ENCODE measurements around the gene KRTAP10-2.
"Not testable (repeated sequence)": the region's sequence is repeated elsewhere in the genome, so short reads cannot be mapped to it uniquely, and the experiment has no call there.

KRTAP10-2 gene

GRCh38 chr21:44576025-44576420 is 24.7 kb upstream of the KRTAP10-2 start:
- no peak overlapping the region for H3K27ac ChIP-seq (ENCODE audit: poor library complexity, severe bottlenecking)
- peaks cover 4% of the 10 kb centered on the region for H3K9me3 ChIP-seq (ENCODE audit: severe bottlenecking)
- TF ChIP-seq CTCF (IDR thresholded peaks at IDR 0.05; ENCODE audit: poor library complexity, severe bottlenecking): no peak
- DNase-seq (ENCODE audit: low spot score) (no peak), ATAC-seq (ENCODE audit: low read depth) (no peak)
- H3K36me3 ChIP-seq (ENCODE audit: low read depth): no peaks in the 10 kb centered on the region
- H3K4me1 ChIP-seq (ENCODE audit: insufficient read depth, poor library complexity, severe bottlenecking): no peaks in the 10 kb centered on the region
- H3K27me3 ChIP-seq (ENCODE audit: insufficient read depth, poor library complexity, severe bottlenecking): no peaks in the 10 kb centered on the region
- H3K4me3 ChIP-seq (ENCODE audit: severe bottlenecking): no peak overlapping the region

GRCh38 chr21:44575307-44576024 is 24.2 kb upstream of the KRTAP10-2 start:
- no peak for TF ChIP-seq CTCF (IDR thresholded peaks at IDR 0.05; ENCODE audit: poor library complexity, severe bottlenecking)
- Histone ChIP-seq H3K4me1 (ENCODE audit: insufficient read depth, poor library complexity, severe bottlenecking) (no peaks in the 10 kb centered on the region), H3K36me3 (ENCODE audit: low read depth) (no peaks in the 10 kb centered on the region), H3K9me3 (ENCODE audit: severe bottlenecking) (peaks cover 2% of the 10 kb centered on the region), H3K27ac (ENCODE audit: poor library complexity, severe bottlenecking) (no peak overlapping the region), H3K27me3 (ENCODE audit: insufficient read depth, poor library complexity, severe bottlenecking) (no peaks in the 10 kb centered on the region), H3K4me3 (ENCODE audit: severe bottlenecking) (no peak overlapping the region)
- ATAC-seq (ENCODE audit: low read depth) (no peak), DNase-seq (ENCODE audit: low spot score) (no peak)

GRCh38 chr21:44574457-44575306 is 23.4 kb upstream of the KRTAP10-2 start:
- Histone ChIP-seq H3K4me3 (ENCODE audit: severe bottlenecking) (no peak overlapping the region), H3K4me1 (ENCODE audit: insufficient read depth, poor library complexity, severe bottlenecking) (no peaks in the 10 kb centered on the region), H3K36me3 (ENCODE audit: low read depth) (no peaks in the 10 kb centered on the region), H3K27ac (ENCODE audit: poor library complexity, severe bottlenecking) (no peak overlapping the region), H3K9me3 (ENCODE audit: severe bottlenecking) (peaks cover 2% of the 10 kb centered on the region), H3K27me3 (ENCODE audit: insufficient read depth, poor library complexity, severe bottlenecking) (no peaks in the 10 kb centered on the region)
- DNase-seq (ENCODE audit: low spot score): no peak
- TF ChIP-seq CTCF (IDR thresholded peaks at IDR 0.05; ENCODE audit: poor library complexity, severe bottlenecking): no peak
- ATAC-seq (ENCODE audit: low read depth): no peak

GRCh38 chr21:44573630-44574456 is 22.5 kb upstream of the KRTAP10-2 start, which contains the start of gene KRTAP10-4:
TSS of gene KRTAP10-4 (plus strand) at chr21:44573729. CDS start at chr21:44573759, 30 bp downstream.
- not testable (repeated sequence) for H3K4me3 ChIP-seq (ENCODE audit: severe bottlenecking); H3K27ac ChIP-seq (ENCODE audit: poor library complexity, severe bottlenecking); DNase-seq (ENCODE audit: low spot score); ATAC-seq (ENCODE audit: low read depth); H3K4me1 ChIP-seq (ENCODE audit: insufficient read depth, poor library complexity, severe bottlenecking); H3K36me3 ChIP-seq (ENCODE audit: low read depth); H3K27me3 ChIP-seq (ENCODE audit: insufficient read depth, poor library complexity, severe bottlenecking); H3K9me3 ChIP-seq (ENCODE audit: severe bottlenecking)

- H3K27ac ChIP-seq (ENCODE audit: poor library complexity, severe bottlenecking): no peak overlapping the region
- peaks cover 2% of the 10 kb centered on the region for H3K9me3 ChIP-seq (ENCODE audit: severe bottlenecking)
- no peak for DNase-seq (ENCODE audit: low spot score)
- ATAC-seq (ENCODE audit: low read depth): no peak
- H3K4me3 ChIP-seq (ENCODE audit: severe bottlenecking): no peak overlapping the region
- H3K36me3 ChIP-seq (ENCODE audit: low read depth): no peaks in the 10 kb centered on the region
- H3K27me3 ChIP-seq (ENCODE audit: insufficient read depth, poor library complexity, severe bottlenecking): no peaks in the 10 kb centered on the region
- H3K4me1 ChIP-seq (ENCODE audit: insufficient read depth, poor library complexity, severe bottlenecking): no peaks in the 10 kb centered on the region
- no peak for TF ChIP-seq CTCF (IDR thresholded peaks at IDR 0.05; ENCODE audit: poor library complexity, severe bottlenecking)
Observed at GRCh38 chr21:44572959-44573583, 21.8 kb upstream of the KRTAP10-2 start.

All from RWPE2 (cell line).